ENCODE measurements around the gene UBN1. TPM values are rescaled to one million over a fixed set of nuclear protein-coding genes. Genes with fewer than 3 reads are reported as not detected.

Gene UBN1
- total RNA-seq, 1 experiment from 2014 or later: 21.4 TPM

- no TSS peak for BruUV-seq (replicated peaks)
- no peaks in the 10 kb centered on the region for H3K9me3 ChIP-seq (ENCODE audit: low read length)
- no peak overlapping the region for H3K27ac ChIP-seq (ENCODE audit: low read length)
- no peaks in the 10 kb centered on the region for H3K9me2 ChIP-seq (replicated peaks; ENCODE audit: low read length)
- no peaks in the 10 kb centered on the region for H3K79me2 ChIP-seq (ENCODE audit: low read length)
- no peak for ATAC-seq
- H3K4me1 ChIP-seq (ENCODE audit: insufficient read depth, low read length): peaks cover 32% of the 10 kb centered on the region
- no peak overlapping the region for H2AFZ ChIP-seq (ENCODE audit: low read length)
- H3K9ac ChIP-seq (ENCODE audit: low read length): no peak overlapping the region
- H3F3A ChIP-seq (ENCODE audit: low read length, unreplicated experiment): no peaks in the 10 kb centered on the region
- ChIA-PET CTCF (no interaction called here), POLR2A (ENCODE audit: unreplicated experiment) (no interaction called here)
- no peak overlapping the region for H3K4me3 ChIP-seq (ENCODE audit: low read length)
- H3K36me3 ChIP-seq (ENCODE audit: low read depth, low read length): peaks cover 31% of the 10 kb centered on the region
- intact Hi-C loops (cut with micrococcal nuclease): loop anchor here (2.0 kb wide), 1 partner anchor 73 kb away; no protein-coding TSS in a partner anchor
- TF ChIP-seq CTCF (conservative IDR thresholded peaks at IDR 0.05; ENCODE audit: low read depth, low read length) (no peak), EZH2phosphoT487 (IDR thresholded peaks at IDR 0.05; ENCODE audit: borderline replicate concordance, low read length) (no peak), EZH2 (IDR thresholded peaks at IDR 0.05; ENCODE audit: low read length, unreplicated experiment) (no peak)
- no peak overlapping the region for H3K4me2 ChIP-seq (ENCODE audit: low read length)
- DNase-seq: no peak
- no peaks in the 10 kb centered on the region for H3K27me3 ChIP-seq (ENCODE audit: low read length)
- no peaks in the 10 kb centered on the region for H4K20me1 ChIP-seq (ENCODE audit: low read length)
Measured at GRCh38 chr16:4883501-4883900, 36.2 kb downstream of the UBN1 start.

- Histone ChIP-seq H3K4me1 (ENCODE audit: insufficient read depth, low read length) (peaks cover 25% of the 10 kb centered on the region), H4K20me1 (ENCODE audit: low read length) (no peaks in the 10 kb centered on the region), H3K4me3 (ENCODE audit: low read length) (no peak overlapping the region), H2AFZ (ENCODE audit: low read length) (no peak overlapping the region), H3K27me3 (ENCODE audit: low read length) (no peaks in the 10 kb centered on the region), H3K79me2 (ENCODE audit: low read length) (no peaks in the 10 kb centered on the region), H3K4me2 (ENCODE audit: low read length) (no peak overlapping the region), H3K9ac (ENCODE audit: low read length) (no peak overlapping the region), H3F3A (ENCODE audit: low read length, unreplicated experiment) (no peaks in the 10 kb centered on the region), H3K9me3 (ENCODE audit: low read length) (no peaks in the 10 kb centered on the region), H3K36me3 (ENCODE audit: low read depth, low read length) (peaks cover 31% of the 10 kb centered on the region), H3K9me2 (replicated peaks; ENCODE audit: low read length) (no peaks in the 10 kb centered on the region), H3K27ac (ENCODE audit: low read length) (no peak overlapping the region)
- ChIA-PET CTCF (interaction anchor here (0.6 kb wide), 1 partner anchor 18 kb away, joined by 3 read pairs; no protein-coding TSS in a partner anchor), POLR2A (ENCODE audit: unreplicated experiment) (no interaction called here)
- DNase-seq (no peak), ATAC-seq (no peak)
- intact Hi-C loops (cut with micrococcal nuclease): no loop called here
- BruUV-seq (replicated peaks): no TSS peak
- no peak for TF ChIP-seq CTCF (conservative IDR thresholded peaks at IDR 0.05; ENCODE audit: low read depth, low read length)
- no peak for TF ChIP-seq EZH2 (IDR thresholded peaks at IDR 0.05; ENCODE audit: low read length, unreplicated experiment)
- TF ChIP-seq EZH2phosphoT487 (IDR thresholded peaks at IDR 0.05; ENCODE audit: borderline replicate concordance, low read length): no peak
Measured at GRCh38 chr16:4884209-4884608, 36.9 kb downstream of the UBN1 start.

- intact Hi-C loops (cut with micrococcal nuclease): no loop called here
- Histone ChIP-seq H3K9me2 (replicated peaks; ENCODE audit: low read length) (no peaks in the 10 kb centered on the region), H3K9me3 (ENCODE audit: low read length) (no peaks in the 10 kb centered on the region), H3K4me3 (ENCODE audit: low read length) (no peak overlapping the region), H3K4me2 (ENCODE audit: low read length) (no peak overlapping the region), H3K27ac (ENCODE audit: low read length) (no peak overlapping the region), H3F3A (ENCODE audit: low read length, unreplicated experiment) (no peaks in the 10 kb centered on the region), H3K27me3 (ENCODE audit: low read length) (no peaks in the 10 kb centered on the region), H3K36me3 (ENCODE audit: low read depth, low read length) (peaks cover 26% of the 10 kb centered on the region), H2AFZ (ENCODE audit: low read length) (no peak overlapping the region), H3K79me2 (ENCODE audit: low read length) (no peaks in the 10 kb centered on the region), H3K9ac (ENCODE audit: low read length) (no peak overlapping the region), H3K4me1 (ENCODE audit: insufficient read depth, low read length) (peaks cover 23% of the 10 kb centered on the region), H4K20me1 (ENCODE audit: low read length) (no peaks in the 10 kb centered on the region)
- CTCF ChIA-PET: interaction anchor here (0.5 kb wide), 1 partner anchor 9 kb away, joined by 8 read pairs; no protein-coding TSS in a partner anchor
- no TSS peak for BruUV-seq (replicated peaks)
- DNase-seq: no peak
- TF ChIP-seq CTCF (conservative IDR thresholded peaks at IDR 0.05; ENCODE audit: low read depth, low read length) (no peak), EZH2phosphoT487 (IDR thresholded peaks at IDR 0.05; ENCODE audit: borderline replicate concordance, low read length) (no peak)
- no peak for ATAC-seq
- POLR2A ChIA-PET (ENCODE audit: unreplicated experiment): no interaction called here
Measured at GRCh38 chr16:4884972-4885874, 37.9 kb downstream of the UBN1 start.

Measured in PC-3 (cell line).